Loucy (cell line): ENCODE measurements around the gene LRRC37B.
"Not testable (repeated sequence)": the region's sequence is repeated elsewhere in the genome, so short reads cannot be mapped to it uniquely, and the experiment has no call there.

Experiments used
- H2AFZ ChIP-seq: fragments of 200-600 bp; sonication (generic); 2 replicates; pipeline ENCODE4 v1.6.0; 2016; ENCODE audit warnings: antibody characterized with exemption, mild to moderate bottlenecking, low read length, moderate library complexity
- H3F3A ChIP-seq: fragments of 200-600 bp; 2 replicates; pipeline ENCODE4 v1.6.0; 2016; ENCODE audit warnings: antibody characterized with exemption, low read depth, mild to moderate bottlenecking
- H3K27me3 ChIP-seq: fragments of 200-600 bp; sonication (generic); 2 replicates; pipeline ENCODE4 v1.6.1; 2014; ENCODE audit warnings: low read length, mild to moderate bottlenecking; ENCODE audit not compliant: insufficient read depth, poor library complexity, severe bottlenecking
- H3K36me3 ChIP-seq: fragments of 200-600 bp; sonication (generic); 2 replicates; pipeline ENCODE4 v1.6.1; 2016; ENCODE audit warnings: low read length; ENCODE audit not compliant: insufficient read depth
- H3K4me1 ChIP-seq: fragments of 200-600 bp; sonication (generic); 2 replicates; pipeline ENCODE4 v1.5.1; 2014; ENCODE audit warnings: low read length, mild to moderate bottlenecking; ENCODE audit not compliant: insufficient read depth, poor library complexity, severe bottlenecking
- H3K4me2 ChIP-seq: fragments of 200-600 bp; sonication (generic); 2 replicates; pipeline ENCODE4 v1.6.0; 2014; ENCODE audit warnings: antibody characterized with exemption, low read length, low read depth, mild to moderate bottlenecking; ENCODE audit not compliant: poor library complexity, severe bottlenecking
- H3K4me3 ChIP-seq: fragments of 200-600 bp; sonication (generic); 2 replicates; pipeline ENCODE4 v1.5.1; 2014; ENCODE audit warnings: low read length, mild to moderate bottlenecking, mixed read lengths; ENCODE audit not compliant: poor library complexity, severe bottlenecking
- H3K79me2 ChIP-seq: fragments of 200-600 bp; sonication (generic); 2 replicates; pipeline ENCODE4 v1.6.1; 2014; ENCODE audit warnings: low read length; ENCODE audit not compliant: insufficient read depth
- H3K9ac ChIP-seq: fragments of 200-600 bp; sonication (generic); 2 replicates; pipeline ENCODE4 v1.6.0; 2014; ENCODE audit warnings: mild to moderate bottlenecking, low read depth, low read length, moderate library complexity; ENCODE audit not compliant: poor library complexity, severe bottlenecking
- H3K9me2 ChIP-seq: fragments of 200-600 bp; sonication (generic); replicated peaks from 2 replicates; pipeline ENCODE4 v1.6.1; 2016; ENCODE audit warnings: low read depth, low read length, mixed read lengths
- H3K9me3 ChIP-seq: fragments of 200-600 bp; sonication (generic); 2 replicates; pipeline ENCODE4 v1.6.1; 2014; ENCODE audit warnings: mild to moderate bottlenecking, antibody characterized with exemption, low read length, low read depth; ENCODE audit not compliant: insufficient read depth
- H4K20me1 ChIP-seq: fragments of 200-600 bp; sonication (generic); 2 replicates; pipeline ENCODE4 v1.6.0; 2014; ENCODE audit warnings: antibody characterized with exemption, low read length, mild to moderate bottlenecking; ENCODE audit not compliant: insufficient read depth, poor library complexity, severe bottlenecking
- EZH2phosphoT487 ChIP-seq: fragments of 200-600 bp; IDR thresholded peaks from 2 replicates; pipeline ENCODE4 v1.6.1; 2018; ENCODE audit warnings: antibody characterized with exemption, mild to moderate bottlenecking, moderate library complexity, borderline replicate concordance
- TF ChIP-seq, protein P1 (sequence below): fragments of 200-600 bp; sonication (generic); conservative IDR thresholded peaks from 2 replicates; pipeline ENCODE4 v1.5.1; 2014; ENCODE audit warnings: mild to moderate bottlenecking, antibody characterized with exemption, low read length

LRRC37B gene

DNA sequence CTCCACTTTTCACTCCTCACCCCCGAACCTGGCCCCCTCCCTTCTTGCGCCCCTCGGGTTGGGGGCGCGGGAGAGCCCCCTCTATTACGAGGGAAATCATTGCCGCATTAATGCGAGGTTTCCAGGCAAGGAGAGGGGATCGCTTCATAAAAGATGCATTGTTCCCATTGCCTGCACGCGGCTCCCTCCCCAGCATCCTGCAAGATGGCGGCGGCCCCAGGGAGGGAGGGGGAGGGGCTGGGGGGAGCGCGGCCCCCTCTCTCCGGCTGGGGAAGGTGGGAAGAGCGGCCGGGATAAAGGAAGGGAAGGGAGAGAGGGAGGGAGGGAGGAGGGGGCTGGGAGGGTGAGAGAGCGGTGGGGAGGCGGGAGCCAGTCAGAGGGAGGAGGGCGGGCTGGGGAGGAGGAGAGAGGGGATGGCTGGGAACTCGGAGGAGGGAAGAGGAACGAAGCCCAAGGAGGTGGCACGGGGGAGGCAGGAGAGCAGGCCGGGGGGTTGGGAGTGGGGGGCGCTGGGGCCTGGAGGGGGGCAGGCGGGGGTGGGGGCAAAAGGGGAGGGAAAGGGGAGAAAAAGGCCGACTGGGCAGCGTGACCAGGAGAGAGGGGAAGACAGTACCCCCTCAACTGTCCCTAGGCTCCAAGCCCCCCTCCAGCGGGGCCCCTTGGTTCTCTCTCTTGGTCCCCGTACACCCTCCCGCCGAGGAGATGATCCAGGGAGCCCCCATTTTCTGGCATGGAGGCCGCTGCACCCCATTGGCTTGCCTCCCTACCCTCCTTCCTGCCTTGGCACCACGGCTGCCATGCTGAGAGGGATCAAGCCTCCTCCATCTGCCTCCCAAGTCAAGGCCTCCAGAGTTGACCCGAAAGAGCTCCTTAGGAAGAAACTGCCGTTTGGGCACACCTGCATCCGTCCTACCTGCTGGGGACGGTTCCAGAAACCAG is 77.1 kb downstream of the LRRC37B start:
- not testable (repeated sequence) for H3K4me3 ChIP-seq, H3K36me3 ChIP-seq, H3K9me3 ChIP-seq, H3K79me2 ChIP-seq, H3K9ac ChIP-seq, H3K4me2 ChIP-seq, H2AFZ ChIP-seq, H3K27me3 ChIP-seq, H4K20me1 ChIP-seq, H3F3A ChIP-seq, H3K9me2 ChIP-seq, H3K4me1 ChIP-seq

DNA sequence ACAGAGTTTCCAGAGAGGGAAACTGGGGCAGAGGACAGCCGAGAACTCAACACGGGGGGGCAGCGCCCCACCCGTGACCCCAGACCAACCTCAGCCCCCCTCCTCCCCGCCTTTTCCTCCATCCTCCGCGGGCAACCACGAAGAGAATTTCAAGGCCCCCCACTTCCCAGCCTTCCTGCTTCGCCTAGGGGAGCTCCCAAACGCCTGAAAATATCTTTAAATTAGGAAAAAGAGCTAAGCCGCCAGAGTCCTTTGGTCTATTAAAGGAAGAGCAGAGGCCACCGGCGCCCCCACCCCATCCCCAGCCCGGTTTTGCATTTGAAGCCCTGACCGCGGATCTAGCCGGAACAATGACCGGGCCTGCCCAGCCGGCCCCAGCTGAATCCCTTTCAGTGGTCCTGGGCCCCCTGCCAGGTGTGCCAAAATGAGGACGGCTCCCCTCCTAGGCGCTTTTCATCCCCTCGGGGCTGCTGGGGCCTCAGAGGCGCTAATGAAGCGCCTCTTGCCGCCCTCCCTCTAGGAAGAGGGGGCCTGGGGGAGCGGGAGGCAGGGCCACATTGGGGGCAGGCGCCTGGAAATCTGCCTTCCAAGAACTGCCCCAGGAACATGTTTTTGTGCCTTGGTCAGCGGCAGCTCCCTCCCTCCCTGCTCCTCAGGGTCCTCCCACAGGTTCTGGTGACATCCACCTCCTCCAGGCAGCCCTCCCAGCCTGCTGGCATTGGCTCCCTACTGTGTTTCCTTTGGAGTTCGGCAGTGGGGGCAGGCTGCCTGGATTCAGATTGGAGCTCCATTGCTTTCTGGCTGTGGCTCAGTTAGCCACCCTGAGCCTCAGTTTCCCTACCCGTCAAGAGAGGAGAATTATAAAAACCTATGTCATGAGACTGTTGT is 78.0 kb downstream of the LRRC37B start:
- not testable (repeated sequence) for H2AFZ ChIP-seq, H3K4me1 ChIP-seq, H4K20me1 ChIP-seq, H3K27me3 ChIP-seq, H3K4me3 ChIP-seq, H3K4me2 ChIP-seq, H3F3A ChIP-seq, H3K79me2 ChIP-seq, H3K9me3 ChIP-seq, H3K9ac ChIP-seq, H3K9me2 ChIP-seq, H3K36me3 ChIP-seq

DNA sequence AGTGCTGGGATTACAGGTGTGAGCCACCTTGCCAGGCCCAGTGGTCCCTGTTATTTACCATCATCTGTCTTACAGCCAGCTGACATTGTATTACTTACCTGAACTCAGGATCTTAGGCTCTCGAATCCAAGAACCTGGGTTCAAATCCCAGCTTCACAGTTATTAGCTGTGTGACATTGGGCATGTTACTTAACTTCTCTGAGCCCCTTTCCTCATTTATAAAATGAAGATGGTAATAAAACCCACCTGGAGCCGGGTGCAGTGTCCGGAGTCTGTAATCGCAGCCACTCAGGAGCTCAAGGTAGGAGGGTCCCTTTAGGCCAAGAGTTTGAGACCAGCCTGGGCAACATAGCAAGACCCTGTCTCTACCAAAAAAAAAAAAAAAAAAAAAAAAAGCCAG is 79.7 kb downstream of the LRRC37B start:
- H3K36me3 ChIP-seq, H3K9me2 ChIP-seq, H3K4me1 ChIP-seq, H4K20me1 ChIP-seq, H3K9me3 ChIP-seq, H3K4me3 ChIP-seq, H3K4me2 ChIP-seq, H3K79me2 ChIP-seq, H3K9ac ChIP-seq, H3F3A ChIP-seq, H2AFZ ChIP-seq, H3K27me3 ChIP-seq: not testable (repeated sequence)

DNA sequence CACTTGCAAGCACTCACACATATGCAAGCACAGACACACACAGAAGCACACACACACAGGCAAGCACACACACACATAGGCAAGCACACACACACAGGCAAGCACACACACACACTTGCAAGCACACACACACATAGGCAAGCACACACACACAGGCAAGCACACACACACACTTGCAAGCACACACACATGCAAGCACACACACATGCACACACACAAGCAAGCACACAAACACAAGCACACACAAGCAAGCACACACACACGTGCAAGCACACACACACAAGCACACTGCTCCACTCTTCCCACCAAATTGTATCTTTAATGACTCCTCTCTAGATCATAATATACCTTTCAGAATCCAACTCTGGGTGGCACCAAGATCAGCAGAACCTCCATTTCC is 84.9 kb downstream of the LRRC37B start:
- H3K27me3 ChIP-seq, H3K4me1 ChIP-seq, H3F3A ChIP-seq, H3K9me3 ChIP-seq, H2AFZ ChIP-seq, H3K79me2 ChIP-seq, H3K4me2 ChIP-seq, H3K36me3 ChIP-seq, H4K20me1 ChIP-seq, H3K9me2 ChIP-seq, H3K9ac ChIP-seq, H3K4me3 ChIP-seq: not testable (repeated sequence)

DNA sequence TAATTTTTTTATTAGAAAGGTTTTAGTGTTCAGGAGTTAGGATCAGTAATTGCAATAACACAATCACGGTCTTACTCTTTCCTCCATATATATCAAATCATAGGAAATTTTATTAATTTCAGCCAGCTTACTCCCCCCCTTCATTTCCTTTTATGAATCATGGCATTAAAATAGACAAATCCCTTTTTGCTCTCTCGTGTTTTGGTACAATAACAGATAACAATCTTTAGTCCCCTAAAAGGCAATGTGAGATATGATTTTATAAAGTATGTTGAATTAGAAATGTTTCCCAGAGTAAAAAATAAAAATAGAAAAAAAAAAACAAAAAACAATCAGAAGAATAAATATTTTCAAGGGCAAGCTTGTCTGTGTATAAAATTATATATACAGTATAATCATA is 92.5 kb downstream of the LRRC37B start:
- no peak overlapping the region for H3K4me2 ChIP-seq
- H3K27me3 ChIP-seq: no peaks in the 10 kb centered on the region
- H3K36me3 ChIP-seq: no peaks in the 10 kb centered on the region
- H3K9ac ChIP-seq: no peak overlapping the region
- H3K4me3 ChIP-seq: no peak overlapping the region
- no peaks in the 10 kb centered on the region for H4K20me1 ChIP-seq
- no peaks in the 10 kb centered on the region for H3F3A ChIP-seq
- no peak overlapping the region for H2AFZ ChIP-seq
- H3K79me2 ChIP-seq: no peaks in the 10 kb centered on the region
- no peaks in the 10 kb centered on the region for H3K9me3 ChIP-seq
- H3K9me2 ChIP-seq: no peaks in the 10 kb centered on the region
- H3K4me1 ChIP-seq: peaks cover 8% of the 10 kb centered on the region
- TF ChIP-seq EZH2phosphoT487: no peak
- TF ChIP-seq, protein P1, sequence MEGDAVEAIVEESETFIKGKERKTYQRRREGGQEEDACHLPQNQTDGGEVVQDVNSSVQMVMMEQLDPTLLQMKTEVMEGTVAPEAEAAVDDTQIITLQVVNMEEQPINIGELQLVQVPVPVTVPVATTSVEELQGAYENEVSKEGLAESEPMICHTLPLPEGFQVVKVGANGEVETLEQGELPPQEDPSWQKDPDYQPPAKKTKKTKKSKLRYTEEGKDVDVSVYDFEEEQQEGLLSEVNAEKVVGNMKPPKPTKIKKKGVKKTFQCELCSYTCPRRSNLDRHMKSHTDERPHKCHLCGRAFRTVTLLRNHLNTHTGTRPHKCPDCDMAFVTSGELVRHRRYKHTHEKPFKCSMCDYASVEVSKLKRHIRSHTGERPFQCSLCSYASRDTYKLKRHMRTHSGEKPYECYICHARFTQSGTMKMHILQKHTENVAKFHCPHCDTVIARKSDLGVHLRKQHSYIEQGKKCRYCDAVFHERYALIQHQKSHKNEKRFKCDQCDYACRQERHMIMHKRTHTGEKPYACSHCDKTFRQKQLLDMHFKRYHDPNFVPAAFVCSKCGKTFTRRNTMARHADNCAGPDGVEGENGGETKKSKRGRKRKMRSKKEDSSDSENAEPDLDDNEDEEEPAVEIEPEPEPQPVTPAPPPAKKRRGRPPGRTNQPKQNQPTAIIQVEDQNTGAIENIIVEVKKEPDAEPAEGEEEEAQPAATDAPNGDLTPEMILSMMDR: no peak

DNA sequence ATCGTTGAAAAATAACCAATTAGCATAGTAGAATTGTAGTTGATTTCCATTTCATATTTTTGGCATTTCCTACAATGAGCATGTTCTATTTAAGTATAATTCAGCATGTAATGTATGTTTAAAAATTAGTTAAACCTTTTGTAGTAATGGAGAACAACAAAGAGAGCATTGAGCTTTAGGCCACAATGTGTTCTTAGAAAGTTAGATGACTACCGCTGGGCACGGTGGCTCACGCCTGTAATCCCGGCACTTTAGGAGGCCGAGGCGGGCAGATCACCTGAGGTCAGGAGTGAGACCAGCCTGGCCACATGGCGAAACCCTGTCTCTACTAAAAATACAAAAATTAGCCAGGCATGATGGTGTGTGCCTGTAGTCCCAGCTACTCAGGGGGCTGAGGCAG is 93.1 kb downstream of the LRRC37B start:
- not testable (repeated sequence) for H3F3A ChIP-seq, H3K79me2 ChIP-seq, H3K9me2 ChIP-seq, H3K9ac ChIP-seq, H3K27me3 ChIP-seq, H3K4me1 ChIP-seq, H3K36me3 ChIP-seq, H3K9me3 ChIP-seq, H2AFZ ChIP-seq, H3K4me2 ChIP-seq, H3K4me3 ChIP-seq, H4K20me1 ChIP-seq
